H1 (cell line): ENCODE data around the gene LEFTY2. TPM values are rescaled to one million over a fixed set of nuclear protein-coding genes. Genes with fewer than 3 reads are reported as not detected.

Experiments
- CTCF ChIA-PET: fragments of 300-600 bp; sonication (Branson Sonifier 250); formaldehyde crosslinking; loops from one replicate; lab custom pipeline; 2021; ENCODE audit not compliant: partially characterized antibody; lab: Charles Lee
- POLR2A ChIA-PET: fragments of 300-600 bp; sonication (Branson Sonifier 250); formaldehyde crosslinking; loops from one replicate; lab custom pipeline; 2021; ENCODE audit warnings: inconsistent platforms; ENCODE audit not compliant: partially characterized antibody; lab: Charles Lee
- DNase-seq, 2 experiments: peaks; one replicate each; pipeline versions ENCODE4 v3.0.0 to v3.0.0-alpha.2; 2010 to 2022; ENCODE audit warnings: low spot score in 2 of 2, low read depth in 1 of 2, mixed read lengths in 1 of 2
- FAIRE-seq: peaks from 2 replicates; lab custom pipeline; 2011; peaks lifted over from hg19 to GRCh38; lab: Jason Lieb, UNC
- H2AFZ ChIP-seq: 2 replicates; pipeline ENCODE4 v1.8.1; 2012; ENCODE audit warnings: low read length, inconsistent platforms
- H2AK5ac ChIP-seq: 2 replicates; pipeline ENCODE4 v1.6.1; 2013; ENCODE audit warnings: low read depth, low read length
- H2BK120ac ChIP-seq: replicated peaks from 2 replicates; pipeline ENCODE3; 2013; ENCODE audit warnings: low read depth, low read length, inconsistent platforms
- H2BK12ac ChIP-seq: 2 replicates; pipeline ENCODE4 v1.6.1; 2013; ENCODE audit warnings: low read depth, low read length
- H2BK15ac ChIP-seq: 2 replicates; pipeline ENCODE4 v1.6.1; 2013; ENCODE audit warnings: low read length
- H2BK20ac ChIP-seq: 2 replicates; pipeline ENCODE4 v1.6.1; 2013; ENCODE audit warnings: low read length
- H2BK5ac ChIP-seq: 2 replicates; pipeline ENCODE4 v1.6.1; 2013; ENCODE audit warnings: low read depth, low read length
- H3K14ac ChIP-seq: 2 replicates; pipeline ENCODE4 v1.6.1; 2013; ENCODE audit warnings: inconsistent platforms; ENCODE audit not compliant: insufficient read length
- H3K18ac ChIP-seq: 2 replicates; pipeline ENCODE4 v1.6.1; 2013; ENCODE audit warnings: low read length; ENCODE audit errors: extremely low read depth
- H3K23ac ChIP-seq: 2 replicates; pipeline ENCODE4 v1.6.1; 2013; ENCODE audit warnings: inconsistent platforms; ENCODE audit not compliant: insufficient read length
- H3K23me2 ChIP-seq: 2 replicates; pipeline ENCODE4 v1.6.1; 2013; ENCODE audit warnings: low read depth, low read length
- H3K27ac ChIP-seq: 2 replicates; pipeline ENCODE4 v1.6.1; 2011; ENCODE audit warnings: low read depth, low read length, inconsistent platforms
- H3K27me3 ChIP-seq, 4 experiments: replicated peaks in 1 of 4; 1 replicate in 1 of 4; 2 replicates in 3 of 4; pipeline versions ENCODE4 v1.6.1 to v1.8.1; 2011 to 2013; ENCODE audit warnings: low read length in 3 of 4, mild to moderate bottlenecking in 3 of 4, inconsistent platforms in 2 of 4, mixed read lengths in 2 of 4, moderate library complexity in 1 of 4; ENCODE audit not compliant: control insufficient read depth in 3 of 4, insufficient read depth in 3 of 4; ENCODE audit errors: extremely low read depth in 1 of 4
- H3K36me3 ChIP-seq, 4 experiments: 2 replicates each; pipeline versions ENCODE4 v1.6.1 to v1.8.1; 2011 to 2013; ENCODE audit warnings: mild to moderate bottlenecking in 4 of 4, low read length in 3 of 4, moderate library complexity in 2 of 4, control low read depth in 1 of 4, inconsistent platforms in 1 of 4; ENCODE audit not compliant: insufficient read depth in 4 of 4, control insufficient read depth in 2 of 4
- H3K4ac ChIP-seq: replicated peaks from 2 replicates; pipeline ENCODE3; 2013; ENCODE audit warnings: low read length, low read depth, mixed read lengths, inconsistent platforms; ENCODE audit not compliant: insufficient read length
- H3K4me1 ChIP-seq, 4 experiments: replicated peaks in 1 of 4; 1 replicate in 1 of 4; 2 replicates in 3 of 4; pipeline versions ENCODE4 v1.6.1 to v1.8.1; 2011 to 2013; ENCODE audit warnings: low read length in 3 of 4, inconsistent platforms in 2 of 4, mixed read lengths in 1 of 4; ENCODE audit not compliant: insufficient read depth in 4 of 4, control insufficient read depth in 3 of 4
- H3K4me2 ChIP-seq, 2 experiments: 2 replicates each; pipeline versions ENCODE4 v1.6.1 to v1.8.1; 2011 to 2013; ENCODE audit warnings: low read depth in 2 of 2, low read length in 2 of 2, control low read depth in 1 of 2, inconsistent platforms in 1 of 2, mild to moderate bottlenecking in 1 of 2; ENCODE audit not compliant: insufficient read depth in 1 of 2
- H3K4me3 ChIP-seq, 4 experiments: fragments of 200-600, 300-600 bp in 1 of 4; sonication (generic), shearing (Covaris generic), sonication (Bioruptor Twin) in 1 of 4; 2 replicates each; pipeline versions ENCODE4 v1.5.1 to v1.8.1; 2011 to 2016; ENCODE audit warnings: low read length in 4 of 4, low read depth in 3 of 4, control low read depth in 2 of 4, inconsistent platforms in 2 of 4, mild to moderate bottlenecking in 2 of 4, mixed read lengths in 1 of 4, moderate library complexity in 1 of 4; ENCODE audit not compliant: insufficient read depth in 2 of 4; ENCODE audit errors: extremely low read depth in 1 of 4
- H3K56ac ChIP-seq: replicated peaks from 2 replicates; pipeline ENCODE3; 2013; ENCODE audit warnings: low read depth, mild to moderate bottlenecking, mixed read lengths, low read length, inconsistent platforms; ENCODE audit not compliant: insufficient read length
- H3K79me1 ChIP-seq: 2 replicates; pipeline ENCODE4 v1.6.1; 2013; ENCODE audit warnings: low read depth, low read length, control low read depth
- H3K79me2 ChIP-seq, 2 experiments: 2 replicates each; pipeline versions ENCODE4 v1.6.1 to v1.8.1; 2012 to 2013; ENCODE audit warnings: low read length in 2 of 2, mild to moderate bottlenecking in 2 of 2, inconsistent platforms in 1 of 2; ENCODE audit not compliant: insufficient read depth in 2 of 2, control insufficient read depth in 1 of 2
- H3K9ac ChIP-seq, 4 experiments: replicated peaks in 1 of 4; 1 replicate in 1 of 4; 2 replicates in 3 of 4; pipeline versions ENCODE4 v1.6.1 to v1.8.1; 2011 to 2013; ENCODE audit warnings: low read depth in 3 of 4, low read length in 3 of 4, control low read depth in 2 of 4, mild to moderate bottlenecking in 2 of 4, moderate library complexity in 2 of 4, inconsistent platforms in 1 of 4; ENCODE audit errors: extremely low read depth in 1 of 4
- H3K9me3 ChIP-seq, 2 experiments: 2 replicates each; pipeline versions ENCODE4 v1.6.1 to v1.8.1; 2012 to 2013; ENCODE audit warnings: mild to moderate bottlenecking in 2 of 2, moderate library complexity in 2 of 2, control low read depth in 1 of 2, inconsistent platforms in 1 of 2, low read depth in 1 of 2, low read length in 1 of 2, mixed read lengths in 1 of 2; ENCODE audit not compliant: insufficient read depth in 2 of 2
- H4K20me1 ChIP-seq, 2 experiments: replicated peaks in 1 of 2; 2 replicates each; pipeline versions ENCODE3 to v1.8.1; 2011 to 2013; ENCODE audit warnings: inconsistent platforms in 2 of 2, low read length in 2 of 2, mild to moderate bottlenecking in 1 of 2; ENCODE audit not compliant: insufficient read depth in 2 of 2, control insufficient read depth in 1 of 2
- H4K5ac ChIP-seq: 2 replicates; pipeline ENCODE4 v1.6.1; 2013; ENCODE audit warnings: low read length, low read depth, mixed read lengths, inconsistent platforms; ENCODE audit not compliant: insufficient read length
- H4K8ac ChIP-seq: 2 replicates; pipeline ENCODE4 v1.8.0; 2013; ENCODE audit warnings: mild to moderate bottlenecking, moderate library complexity, low read length, inconsistent platforms; ENCODE audit not compliant: insufficient read depth; ENCODE audit errors: extremely low read depth
- H4K91ac ChIP-seq: replicated peaks from 2 replicates; pipeline ENCODE3; 2013; ENCODE audit warnings: low read length, mixed read lengths, inconsistent platforms; ENCODE audit not compliant: insufficient read length
- CREB1 ChIP-seq: IDR thresholded peaks from 2 replicates; pipeline ENCODE4 v1.6.1; 2012; ENCODE audit warnings: inconsistent platforms
- HDAC6 ChIP-seq: IDR thresholded peaks from one replicate; pipeline ENCODE4 v1.7.1; 2012; ENCODE audit warnings: low read depth, mild to moderate bottlenecking, inconsistent platforms, low read length, moderate library complexity
- MAX ChIP-seq: IDR thresholded peaks from 2 replicates; pipeline ENCODE4 v1.6.1; 2012; ENCODE audit warnings: inconsistent platforms
- PHF8 ChIP-seq: fragments of 200-600 bp; sonication (generic); conservative IDR thresholded peaks from 2 replicates; pipeline ENCODE4 v1.7.1; 2012; ENCODE audit warnings: low read depth, mild to moderate bottlenecking, inconsistent platforms, low read length, moderate library complexity
- POLR2A ChIP-seq, 2 experiments: IDR thresholded peaks; 1 replicate in 1 of 2; 2 replicates in 1 of 2; pipeline ENCODE4 v1.6.1; 2011; ENCODE audit warnings: low read depth in 2 of 2, low read length in 2 of 2, mild to moderate bottlenecking in 2 of 2; ENCODE audit errors: control extremely low read depth in 1 of 2
- SP2 ChIP-seq: IDR thresholded peaks from 2 replicates; pipeline ENCODE4 v1.6.1; 2012; ENCODE audit warnings: mild to moderate bottlenecking, low read length, inconsistent platforms
- SUZ12 ChIP-seq: fragments of 200-600 bp; sonication (generic); IDR thresholded peaks from 2 replicates; pipeline ENCODE4 v1.6.1; 2012; ENCODE audit warnings: mild to moderate bottlenecking, inconsistent platforms, low read length, moderate library complexity, mixed read lengths
- YY1 ChIP-seq: IDR thresholded peaks from 2 replicates; pipeline ENCODE4 v1.6.1; 2011; ENCODE audit warnings: low read depth, mild to moderate bottlenecking, low read length
- ZNF274 ChIP-seq: IDR thresholded peaks from 2 replicates; pipeline ENCODE4 v1.7.0; 2012; ENCODE audit warnings: low read length, borderline replicate concordance; ENCODE audit errors: extremely low read depth
- WGBS, 2 experiments: shearing (Covaris generic) in 1 of 2; methylation state at CpG; one replicate each; pipeline versions ENCODE4 v1.1.6 to v1.1.7; 2013 to 2015; ENCODE audit warnings: low lambda C conversion rate in 2 of 2, mixed read lengths in 2 of 2, inconsistent platforms in 1 of 2, low coverage in 1 of 2, missing lambda C conversion rate in 1 of 2; ENCODE audit not compliant: insufficient replicate concordance in 2 of 2, insufficient coverage in 1 of 2, insufficient read length in 1 of 2; ENCODE audit errors: extremely low coverage in 1 of 2, missing lambda C conversion rate in 1 of 2; 5-methylcytosine and 5-hydroxymethylcytosine counted together
- polyA plus RNA-seq, 7 experiments: library from polyadenylated mRNA; depleted of rRNA in 3 of 7; stranded (reverse) in 5 of 7; unstranded in 2 of 7; fragments of >200 nt in 5 of 7; fragments of 200-250 nt in 2 of 7; gene quantifications; 1 replicate in 5 of 7; 2 replicates in 1 of 7; 4 replicates in 1 of 7; pipeline versions ENCODE4 v1.2.1 to v1.2.3, GENCODE V29; 2011 to 2013; ENCODE audit warnings: missing spikeins in 2 of 7, mixed read lengths in 2 of 7
- total RNA-seq: library from RNA; stranded (reverse); fragmentation: NEBNext Ultra II Directional; extraction: Animal tissue kit (Norgen Biotek cat#: 25700); gene quantifications from 2 replicates; pipeline ENCODE4 v1.2.1, GENCODE V29; 2021
- TF ChIP-seq, protein P1 (sequence below): IDR thresholded peaks from 2 replicates; pipeline ENCODE4 v1.6.1; 2012; ENCODE audit warnings: low read length, inconsistent platforms

LEFTY2 gene
- total and polyA plus RNA-seq, 2 of the 8 experiments (the other 6 are each of a cell fraction or from before 2014, with no cell fraction given) = 2.6 to 4.3 TPM

DNA sequence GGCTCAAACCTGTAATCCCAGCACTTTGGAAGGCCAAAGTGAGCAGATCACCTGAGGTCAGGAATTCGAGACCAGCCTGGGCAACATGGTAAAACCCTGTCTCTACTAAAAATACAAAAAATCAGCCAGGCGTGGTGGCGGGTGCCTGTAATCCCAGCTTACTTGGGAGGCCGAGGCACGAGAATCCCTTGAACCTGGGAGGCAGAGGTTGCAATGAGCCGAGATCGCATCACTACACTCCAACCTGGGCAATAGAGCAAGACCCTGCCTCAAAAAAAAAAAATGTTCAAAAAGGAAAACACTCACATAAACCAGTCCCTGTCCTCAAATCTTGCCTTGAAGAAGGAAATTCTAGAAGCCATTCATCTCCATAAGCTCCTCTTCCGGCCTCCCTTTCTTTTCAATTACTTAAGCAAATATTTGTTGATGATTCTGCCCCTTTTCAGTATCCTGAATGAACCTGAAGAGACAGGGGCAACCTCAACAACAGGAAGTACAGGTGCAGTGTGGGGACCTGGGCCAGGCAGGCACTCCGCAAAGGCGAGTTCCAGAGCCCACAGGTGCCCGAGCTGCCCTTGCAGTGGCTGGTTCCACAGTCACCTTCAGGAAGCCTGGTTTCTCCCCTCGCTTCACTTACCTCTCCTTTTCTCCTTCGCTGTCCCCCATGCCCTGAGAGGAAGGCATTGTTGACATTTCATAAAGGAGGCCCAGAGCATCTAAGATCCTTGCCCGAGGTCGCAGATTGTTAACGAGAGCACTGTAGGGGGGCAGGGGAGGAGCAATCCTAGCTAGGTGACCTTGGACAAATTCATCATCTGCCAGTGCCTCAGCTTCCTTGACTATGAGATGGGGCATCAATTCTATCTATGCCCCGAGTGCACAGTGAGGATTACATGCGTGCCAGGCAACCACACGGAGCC is 43.2 kb downstream of the LEFTY2 start:
- Histone ChIP-seq H3K56ac (no peak overlapping the region), H2BK20ac (peak overlapping the region; percentile 63; the same call in 1 of the 2 replicates), H4K5ac (no peak overlapping the region), H2BK5ac (peak overlapping the region; percentile 93; the same call in 1 of the 2 replicates), H3K79me1 (no peaks in the 10 kb centered on the region), H3K4ac (peak overlapping the region; percentile 85), H4K91ac (peak overlapping the region; percentile 98), H2AK5ac (peak overlapping the region; percentile 72), H3K79me2 (no peaks in the 10 kb centered on the region), H2BK12ac (peak overlapping the region; percentile 96), H2BK120ac (peak overlapping the region; percentile 98), H3K14ac (no peak overlapping the region), H4K20me1 (no peaks in the 10 kb centered on the region), H3K23ac (no peak overlapping the region), H3K18ac (peak overlapping the region; percentile 76; the same call in 1 of the 2 replicates), H4K8ac (no peak overlapping the region), H3K36me3 (no peaks in the 10 kb centered on the region), H3K27ac (no peak overlapping the region), H3K4me2 (peak overlapping the region in 1 of 2 experiments; percentile 29; a peak in 2 of 4 replicates), H3K27me3 (no peaks in the 10 kb centered on the region), H2BK15ac (no peak overlapping the region), H3K9ac (no peak overlapping the region), H3K23me2 (no peaks in the 10 kb centered on the region), H3K9me3 (no peaks in the 10 kb centered on the region), H3K4me3 (no peak overlapping the region), H3K4me1 (peaks cover 0 to 21% (median 19%) of the 10 kb centered on the region in 4 experiments; a peak in 6 of 7 replicates), H2AFZ (no peak overlapping the region)
- FAIRE-seq (no peak), DNase-seq (no peak)
- POLR2A ChIA-PET = interaction anchor here (0.6 to 5.2 kb wide), 13 partner anchors 8 to 167 kb away, joined by 3 to 63 read pairs (median 3); partner anchors contain the start of genes EPHX1, LEFTY1, PYCR2 and TMEM63A
- 91% methylated on average over 19 of the region's 19 CpGs; no CpG with 5 or more reads in 1 of the 2 experiments for WGBS, 2 experiments
- CTCF ChIA-PET = interaction anchor here (0.7 to 18.7 kb wide), 12 partner anchors 8 to 493 kb away, joined by 3 to 406 read pairs (median 3); partner anchors contain the start of genes LEFTY1 and TMEM63A
- TF ChIP-seq CREB1 = no peak
- TF ChIP-seq ZNF274 = no peak
- no peak for TF ChIP-seq MAX
- TF ChIP-seq POLR2A (IDR thresholded peaks at IDR 0.05; ENCODE audit: control extremely low read depth in 1 of 2, low read depth in 2 of 2, low read length in 2 of 2) = no peak
- TF ChIP-seq SP2 = no peak
- no peak for TF ChIP-seq SUZ12
- TF ChIP-seq PHF8 = no peak
- no peak for TF ChIP-seq HDAC6
- TF ChIP-seq, protein P1, sequence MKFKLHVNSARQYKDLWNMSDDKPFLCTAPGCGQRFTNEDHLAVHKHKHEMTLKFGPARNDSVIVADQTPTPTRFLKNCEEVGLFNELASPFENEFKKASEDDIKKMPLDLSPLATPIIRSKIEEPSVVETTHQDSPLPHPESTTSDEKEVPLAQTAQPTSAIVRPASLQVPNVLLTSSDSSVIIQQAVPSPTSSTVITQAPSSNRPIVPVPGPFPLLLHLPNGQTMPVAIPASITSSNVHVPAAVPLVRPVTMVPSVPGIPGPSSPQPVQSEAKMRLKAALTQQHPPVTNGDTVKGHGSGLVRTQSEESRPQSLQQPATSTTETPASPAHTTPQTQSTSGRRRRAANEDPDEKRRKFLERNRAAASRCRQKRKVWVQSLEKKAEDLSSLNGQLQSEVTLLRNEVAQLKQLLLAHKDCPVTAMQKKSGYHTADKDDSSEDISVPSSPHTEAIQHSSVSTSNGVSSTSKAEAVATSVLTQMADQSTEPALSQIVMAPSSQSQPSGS = no peak
- no peak for TF ChIP-seq YY1
